DLD1 (cell line): ENCODE data around the gene IL1RAPL1.
"Not testable (repeated sequence)": the region's sequence is repeated elsewhere in the genome, so short reads cannot be mapped to it uniquely, and the experiment has no call there.

Experiments
- in situ Hi-C: cut with HindIII; loops from 2 replicates; pipeline ENCODE4 v1.10.0; 2017; ENCODE audit warnings: low sequenced_read_pairs

Gene IL1RAPL1

DNA sequence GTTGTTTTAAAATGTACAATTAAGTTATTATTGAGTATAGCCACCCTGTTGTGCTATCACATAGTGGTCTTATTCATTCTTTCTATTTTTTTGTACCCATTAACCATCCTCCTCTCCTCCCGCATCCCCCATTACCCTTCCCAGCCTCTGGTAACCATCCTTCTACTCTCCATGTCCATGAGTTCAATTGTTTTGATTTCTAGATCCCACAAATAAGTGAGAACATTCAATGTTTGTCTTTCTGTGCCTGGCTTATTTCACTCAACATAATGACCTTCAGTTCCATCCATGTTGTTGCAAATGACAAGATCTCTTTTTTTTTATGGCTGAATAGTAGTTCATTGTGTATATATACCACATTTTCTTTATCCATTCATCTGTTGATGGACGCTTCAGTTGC, 179.3 kb downstream of the IL1RAPL1 start:
- in situ Hi-C loops: not testable (repeated sequence)

DNA sequence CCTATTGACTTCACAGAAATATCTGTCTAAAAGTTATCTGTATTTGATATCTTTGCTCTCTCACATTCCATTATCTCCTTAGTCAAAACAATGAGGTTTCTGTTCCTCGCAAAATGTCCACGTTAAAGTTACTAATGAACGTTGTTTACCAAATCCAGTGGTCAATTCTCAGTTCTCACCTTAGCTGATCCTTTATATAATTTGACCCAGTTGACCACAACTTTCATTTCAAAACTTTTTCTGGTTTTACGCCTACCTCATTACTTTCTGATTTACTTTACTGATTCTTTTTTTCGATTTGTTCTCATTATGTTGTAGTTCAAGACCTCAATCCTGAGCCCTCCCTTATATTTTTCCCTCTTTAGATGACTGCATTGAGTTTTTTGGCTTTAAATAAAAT, 186.6 kb downstream of the IL1RAPL1 start:
- in situ Hi-C loops: no loop called here

DNA sequence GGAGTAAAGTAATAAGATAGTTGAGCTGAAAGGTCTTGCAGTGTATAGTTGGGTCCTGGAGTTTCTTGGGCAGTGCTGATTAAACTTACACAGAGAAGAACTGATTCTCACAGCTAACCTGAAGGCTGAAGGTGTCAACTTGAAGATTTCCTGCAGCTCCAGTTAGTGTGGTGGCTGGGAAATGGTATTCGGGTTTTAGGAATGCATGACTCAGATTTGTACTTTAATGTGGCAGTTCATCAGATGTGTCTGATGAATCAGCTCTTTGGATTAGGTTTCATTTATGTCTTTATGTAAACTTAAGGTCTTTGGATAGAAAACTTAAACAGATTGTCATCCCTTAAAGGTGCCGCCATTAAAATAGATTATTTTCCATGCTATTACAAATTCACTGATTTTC, 200.0 kb downstream of the IL1RAPL1 start:
- in situ Hi-C loops: no loop called here

DNA sequence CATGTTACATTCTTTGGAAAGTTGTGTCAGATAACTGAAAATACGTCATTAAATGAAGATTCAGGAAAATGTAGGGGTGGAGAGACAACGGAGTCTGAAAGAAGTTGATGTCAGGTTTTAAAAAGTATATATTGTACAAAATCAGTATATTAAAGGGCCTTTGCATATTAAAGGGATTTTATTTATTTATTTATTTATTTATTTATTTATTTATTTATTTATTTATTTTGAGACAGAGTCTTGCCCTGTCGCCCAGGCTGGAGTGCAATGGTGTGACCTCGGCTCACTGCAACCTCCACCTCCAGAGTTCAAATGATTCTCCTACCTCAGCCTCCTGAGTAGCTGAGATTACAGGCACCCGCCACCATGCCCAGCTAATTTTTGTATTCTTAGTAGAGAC, 213.4 kb downstream of the IL1RAPL1 start:
- in situ Hi-C loops: not testable (repeated sequence)

DNA sequence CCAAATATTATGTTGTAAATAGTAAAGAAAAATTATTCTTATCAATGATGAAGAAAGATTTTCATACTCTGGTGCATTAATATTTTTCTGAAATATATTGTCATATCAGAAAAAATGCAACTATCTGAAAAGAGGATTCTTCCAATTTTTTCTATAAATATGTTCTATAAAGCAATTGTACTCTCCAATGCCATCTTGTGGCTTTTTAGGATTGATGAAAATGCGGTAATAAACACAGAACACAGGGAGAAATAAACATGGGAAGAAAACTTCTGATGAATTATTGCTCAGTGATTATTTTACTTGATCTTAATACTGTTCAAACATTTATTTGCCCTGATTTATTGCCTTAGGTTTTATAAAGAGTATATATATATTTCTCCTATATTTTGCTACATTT, 215.4 kb downstream of the IL1RAPL1 start:
- in situ Hi-C loops: no loop called here

DNA sequence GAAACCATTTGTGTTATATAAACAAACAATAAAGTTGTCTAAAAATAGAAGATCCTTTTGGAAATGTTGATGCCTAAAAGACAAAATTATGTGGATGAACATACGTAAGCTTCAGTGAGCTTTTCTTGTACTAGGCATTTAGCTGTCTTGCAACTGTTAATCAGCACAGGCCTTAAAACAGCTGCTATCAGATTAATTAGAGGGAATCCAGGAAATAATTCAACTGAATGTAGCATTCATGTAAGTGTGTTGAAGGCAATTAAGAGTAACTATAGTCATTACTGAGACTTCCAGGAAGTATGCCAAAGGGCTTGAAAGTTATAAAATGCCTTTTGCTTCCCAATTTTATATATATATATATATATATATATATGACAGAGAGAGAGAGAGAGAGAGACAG, 248.7 kb downstream of the IL1RAPL1 start:
- in situ Hi-C loops: no loop called here

DNA sequence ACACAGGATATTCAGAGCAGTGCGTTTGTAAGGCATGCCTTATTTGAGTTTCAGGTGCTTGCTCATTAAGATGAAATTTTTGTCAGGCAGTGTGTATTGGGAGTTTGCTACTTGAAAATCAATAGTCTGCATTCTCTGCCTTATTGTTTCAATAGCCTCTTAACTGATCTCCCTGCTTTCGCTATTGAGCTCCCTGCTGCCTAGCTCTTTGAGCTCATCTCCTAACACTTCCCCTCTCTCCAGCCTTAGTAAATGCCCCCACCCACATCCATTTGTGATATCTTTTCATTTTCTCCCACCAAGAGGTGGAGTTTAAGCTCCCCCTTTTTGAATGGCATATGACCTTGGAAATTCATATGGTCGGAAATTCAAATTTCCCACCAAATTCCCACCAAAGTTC, 256.6 kb downstream of the IL1RAPL1 start:
- in situ Hi-C loops: no loop called here

DNA sequence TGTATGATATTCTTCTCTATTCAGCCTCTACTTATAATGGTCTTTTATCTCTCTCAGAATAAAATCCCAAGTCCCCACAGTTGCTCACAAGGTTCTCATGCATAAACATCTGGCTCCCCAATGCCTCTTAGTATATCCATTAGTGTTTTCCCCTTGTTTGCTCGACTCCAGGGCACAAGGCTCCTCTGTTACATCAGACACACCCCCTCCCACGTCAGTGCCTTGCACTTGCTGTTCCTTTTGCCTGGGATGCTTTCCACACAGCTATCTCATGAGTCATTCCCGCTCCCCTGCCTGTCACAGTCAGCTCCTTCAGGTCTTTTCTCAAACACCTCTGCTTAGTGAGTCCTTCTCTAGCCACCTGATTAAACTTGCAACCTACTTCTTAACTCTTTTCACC, 260.2 kb downstream of the IL1RAPL1 start:
- in situ Hi-C loops: no loop called here

DNA sequence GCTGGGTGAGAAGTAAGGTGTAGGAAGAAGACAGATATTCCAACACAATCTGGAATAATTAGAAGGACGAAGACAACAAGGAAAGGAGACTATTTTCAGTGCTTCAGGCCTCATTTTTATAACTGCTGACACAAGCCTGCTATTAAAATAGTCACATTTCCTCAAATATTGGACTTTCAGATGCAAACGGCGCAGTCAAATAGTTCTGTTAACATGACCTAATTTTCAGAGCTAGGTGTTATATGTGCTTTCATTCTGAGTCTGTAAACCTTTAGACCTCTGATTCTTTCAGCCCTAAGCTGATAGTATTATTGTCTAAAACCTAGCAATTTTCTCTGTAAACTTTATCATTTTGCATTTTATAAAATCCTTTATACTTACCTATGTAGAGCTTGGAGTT, 261.5 kb downstream of the IL1RAPL1 start:
- in situ Hi-C loops: no loop called here

DNA sequence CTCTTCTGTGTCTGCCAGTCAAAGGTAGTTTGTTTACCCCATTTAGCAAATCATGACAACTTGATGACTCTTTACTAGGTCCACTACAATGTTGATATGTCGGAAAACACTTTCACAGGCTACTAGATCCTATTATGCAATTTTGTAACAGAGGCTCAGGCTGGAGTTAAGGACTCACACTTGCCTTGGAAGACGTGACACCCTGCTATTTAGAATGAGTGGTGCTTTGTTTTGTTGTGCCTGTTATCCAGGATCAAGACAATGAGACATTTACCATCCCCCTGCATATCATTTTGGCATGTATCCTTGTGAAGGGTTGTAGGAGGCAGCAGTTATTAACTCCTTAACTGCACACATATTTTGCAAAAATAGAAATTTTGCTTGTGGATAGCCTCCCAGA, 263.7 kb downstream of the IL1RAPL1 start:
- in situ Hi-C loops: no loop called here

DNA sequence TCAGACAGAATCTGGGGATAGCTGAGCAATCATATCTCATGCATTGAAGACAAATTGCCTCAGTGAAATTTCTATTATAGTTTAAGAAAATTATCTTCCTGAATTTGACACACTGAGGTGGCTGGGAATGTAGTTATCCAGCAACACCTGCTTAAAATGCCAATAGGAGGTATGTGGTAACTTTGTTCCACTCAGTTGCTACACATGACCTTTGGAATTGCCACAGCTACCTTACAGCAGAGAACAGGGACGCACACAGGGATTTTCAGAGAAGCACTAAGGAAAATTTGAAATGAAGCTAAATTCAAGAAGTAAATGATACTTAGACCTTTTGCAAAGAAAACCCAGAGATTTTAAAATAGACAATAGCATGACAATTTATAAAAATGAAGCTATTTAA, 264.6 kb downstream of the IL1RAPL1 start:
- in situ Hi-C loops: no loop called here

DNA sequence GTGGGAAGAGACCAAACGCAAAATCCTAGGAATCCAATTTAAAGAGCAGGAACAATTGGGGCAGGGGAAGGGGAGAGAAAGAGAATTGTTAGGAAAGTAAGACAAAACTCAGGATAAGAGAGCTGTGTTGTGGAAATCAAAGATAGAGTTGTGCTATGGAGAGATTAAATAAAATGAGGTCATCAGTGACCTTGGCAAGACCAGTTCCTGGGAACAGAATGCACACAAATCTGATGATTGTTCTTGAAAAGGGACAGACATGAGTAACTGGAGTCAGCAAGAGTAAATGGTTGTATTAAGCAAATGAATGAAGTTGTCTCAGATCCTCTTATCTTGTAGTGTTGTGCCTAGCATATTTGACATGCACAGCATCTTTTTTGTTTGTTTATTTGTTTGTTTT, 267.4 kb downstream of the IL1RAPL1 start:
- in situ Hi-C loops: no loop called here

DNA sequence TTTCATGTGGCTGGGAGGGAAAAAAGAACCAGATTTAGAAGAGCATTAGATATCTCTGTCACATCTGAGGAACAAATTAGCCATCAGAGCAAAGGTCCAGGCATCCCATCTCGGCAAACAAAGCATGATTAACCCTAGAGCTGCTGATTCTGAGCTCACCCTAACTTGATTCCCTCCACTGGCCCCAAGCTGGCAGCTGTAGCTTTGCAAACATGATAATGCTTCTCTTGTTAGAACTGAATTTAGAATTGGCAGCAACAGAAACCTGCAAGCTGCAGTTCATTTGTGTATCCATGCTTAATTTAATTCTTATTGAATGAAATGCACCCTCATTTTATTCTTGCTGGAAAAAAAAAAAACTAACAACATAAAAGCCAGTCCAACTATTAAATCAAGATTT, 289.2 kb downstream of the IL1RAPL1 start:
- in situ Hi-C loops: no loop called here

DNA sequence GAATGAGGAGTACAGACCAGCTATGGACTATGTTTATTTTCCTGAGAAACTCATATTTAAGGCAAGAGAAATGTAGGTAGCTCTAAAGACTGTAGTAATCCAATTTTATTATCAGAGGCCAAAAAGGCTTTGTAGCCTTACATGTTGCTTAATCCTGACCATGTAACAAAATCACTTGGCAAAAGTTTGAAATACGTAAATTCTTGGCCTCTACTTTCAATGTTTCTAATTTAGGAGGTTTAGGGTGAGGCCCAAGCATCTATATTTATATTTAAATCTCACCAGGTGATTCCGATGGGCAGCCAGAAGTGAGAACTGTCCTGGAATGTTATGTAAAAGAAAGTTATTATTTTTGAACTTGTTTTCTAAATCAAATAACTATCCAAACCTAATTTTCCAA, 289.7 kb downstream of the IL1RAPL1 start:
- in situ Hi-C loops: no loop called here

DNA sequence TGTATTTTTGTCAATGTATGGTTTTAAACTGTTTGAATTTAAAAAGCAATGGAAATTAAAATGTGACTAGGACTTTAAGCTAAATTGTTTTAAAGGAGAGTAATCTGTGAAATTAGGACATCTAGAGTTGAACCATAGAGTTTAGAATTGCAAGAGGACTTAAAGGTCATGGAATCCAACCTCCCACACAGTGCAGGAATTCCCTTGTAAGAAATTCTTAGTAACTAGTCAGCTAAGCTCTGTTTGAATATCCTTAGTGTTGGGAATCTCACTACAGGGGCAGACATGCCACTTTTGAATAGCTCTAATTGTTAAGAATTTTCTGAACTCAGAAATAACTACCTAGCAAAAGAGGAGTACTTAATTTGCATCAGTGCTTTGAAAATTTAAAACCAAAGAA, 292.9 kb downstream of the IL1RAPL1 start:
- in situ Hi-C loops: no loop called here

DNA sequence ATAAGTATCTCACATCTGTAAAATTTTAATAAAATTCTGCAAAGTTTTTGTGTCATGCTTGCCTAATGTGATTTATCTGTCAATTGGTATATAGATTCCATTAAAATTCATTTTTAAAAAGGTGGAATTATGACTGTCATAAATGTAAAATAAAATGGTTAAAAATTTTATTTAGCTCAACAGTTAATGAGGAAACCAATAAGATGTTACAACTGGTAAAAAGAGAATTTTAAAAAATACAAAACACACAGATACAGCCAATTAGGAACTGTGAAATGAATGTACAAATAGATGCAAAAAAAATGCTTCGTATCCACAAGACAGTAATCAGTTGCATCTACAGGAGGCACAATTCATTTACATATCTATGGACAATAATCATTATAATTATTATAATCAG, 297.6 kb downstream of the IL1RAPL1 start:
- in situ Hi-C loops: no loop called here

DNA sequence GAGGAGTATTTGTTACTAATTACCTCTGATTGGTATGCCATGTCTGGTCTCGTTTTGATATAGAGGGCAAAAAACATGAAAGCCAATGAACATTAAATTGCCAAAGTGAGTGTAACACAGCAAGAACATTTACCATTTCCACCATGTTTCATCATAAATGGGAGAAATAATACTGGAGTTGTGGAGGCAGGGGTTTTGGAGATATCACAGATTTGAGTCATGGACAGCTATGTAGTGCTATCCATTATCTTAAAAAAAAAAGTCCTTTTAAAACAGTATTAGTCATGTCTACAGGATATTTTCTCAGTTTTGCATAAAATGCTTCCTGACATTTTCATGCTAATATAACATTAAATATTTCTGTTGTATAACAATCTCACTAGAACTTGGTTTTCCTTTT, 301.2 kb downstream of the IL1RAPL1 start:
- in situ Hi-C loops: no loop called here

DNA sequence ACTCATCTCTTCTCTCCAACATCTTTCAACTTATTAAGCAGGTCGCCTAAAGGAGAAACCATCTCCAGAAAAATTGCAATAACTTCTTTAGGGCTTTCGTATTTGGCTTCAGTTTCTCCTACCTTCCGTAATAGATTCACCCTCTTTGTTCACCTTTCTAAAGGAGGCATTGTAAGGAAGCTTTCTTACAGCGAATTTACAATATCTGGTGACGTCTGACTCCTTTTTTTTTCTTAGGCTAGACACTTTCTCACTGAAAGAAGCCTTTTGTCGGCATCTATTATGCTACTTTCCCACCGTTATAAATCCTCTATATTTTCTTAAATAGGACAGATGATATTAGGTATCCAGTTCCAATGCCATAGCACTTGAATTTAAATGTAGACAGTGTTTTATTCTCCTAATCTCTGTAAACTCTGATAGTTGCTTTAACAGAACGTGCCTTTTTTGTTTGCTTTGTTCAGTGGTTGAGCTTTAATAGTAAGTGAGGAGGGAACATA, 302.4 kb downstream of the IL1RAPL1 start:
- in situ Hi-C loops: no loop called here

DNA sequence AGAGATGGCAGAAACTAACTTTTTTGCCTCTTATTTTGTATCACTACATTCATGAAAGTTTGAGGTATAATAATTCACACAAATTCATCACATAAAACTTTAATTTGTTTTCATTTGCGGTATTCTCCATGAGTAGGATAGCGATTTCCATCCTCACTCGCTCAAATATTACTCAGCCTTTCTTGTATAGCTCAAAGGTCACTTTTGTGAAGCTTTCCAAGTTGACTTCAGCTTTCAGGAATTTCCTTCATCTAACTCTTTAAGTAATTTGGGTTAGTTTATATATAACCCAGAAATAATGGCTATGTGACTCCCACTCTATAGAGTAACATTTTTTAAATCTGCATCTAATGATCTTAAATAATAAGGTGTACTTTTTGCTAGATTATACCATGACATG, 314.4 kb downstream of the IL1RAPL1 start:
- in situ Hi-C loops: no loop called here

DNA sequence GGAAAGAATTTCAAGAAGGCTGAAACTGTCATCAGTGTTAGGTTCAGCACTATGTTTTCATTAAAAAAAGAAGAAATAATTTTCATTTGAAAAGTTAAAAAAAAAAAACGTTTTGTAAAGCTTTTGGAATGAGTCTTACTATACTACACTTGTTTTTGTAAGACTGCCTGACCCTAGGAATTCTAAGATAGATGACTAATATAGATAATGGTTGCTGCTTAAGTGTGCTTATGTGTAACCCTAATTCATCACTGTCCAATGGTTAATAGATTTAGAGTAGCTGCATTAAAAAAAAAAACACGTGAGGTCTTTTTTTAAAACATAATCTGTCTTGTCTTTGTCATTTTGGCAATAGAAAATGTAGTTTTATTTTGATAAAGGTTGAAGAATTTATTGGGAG, 323.2 kb downstream of the IL1RAPL1 start:
- in situ Hi-C loops: no loop called here

DNA sequence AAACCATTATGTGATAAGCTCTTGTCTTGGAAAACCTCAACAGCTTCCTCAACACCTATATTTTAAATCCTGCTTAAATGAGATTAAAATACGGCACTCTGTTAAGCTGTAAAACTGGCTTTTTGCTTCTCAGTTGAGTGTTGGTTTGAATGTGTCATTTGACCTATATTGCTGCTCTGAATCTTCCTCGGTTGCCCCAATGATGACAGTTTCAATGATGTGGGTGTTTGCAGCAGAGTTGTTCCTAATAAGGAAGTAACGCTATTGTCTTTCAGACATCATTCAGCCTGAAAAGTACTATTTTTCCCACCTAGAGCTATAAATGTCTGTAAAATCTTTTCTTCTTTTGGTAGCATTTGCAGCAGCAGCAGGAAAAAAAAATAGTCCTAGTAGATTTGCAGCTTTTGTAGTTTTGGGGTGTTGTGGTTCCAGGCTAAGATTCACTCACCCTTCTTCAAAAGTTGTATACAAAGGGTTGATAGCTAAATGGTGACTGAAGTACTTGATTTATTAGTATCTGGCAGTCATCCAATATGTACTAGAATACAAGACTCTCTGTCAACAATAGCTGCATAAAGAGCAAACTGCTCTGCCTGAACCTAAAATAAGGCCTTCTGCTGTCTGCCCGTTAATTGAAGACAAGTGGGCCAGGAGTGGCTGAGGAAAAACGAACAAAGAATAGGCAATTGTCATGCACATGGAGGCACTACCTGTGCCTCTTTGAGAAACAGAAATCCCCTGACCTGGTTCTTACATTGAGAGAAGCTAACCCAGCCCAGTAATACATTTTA, 333.1 kb downstream of the IL1RAPL1 start:
- in situ Hi-C loops: no loop called here

DNA sequence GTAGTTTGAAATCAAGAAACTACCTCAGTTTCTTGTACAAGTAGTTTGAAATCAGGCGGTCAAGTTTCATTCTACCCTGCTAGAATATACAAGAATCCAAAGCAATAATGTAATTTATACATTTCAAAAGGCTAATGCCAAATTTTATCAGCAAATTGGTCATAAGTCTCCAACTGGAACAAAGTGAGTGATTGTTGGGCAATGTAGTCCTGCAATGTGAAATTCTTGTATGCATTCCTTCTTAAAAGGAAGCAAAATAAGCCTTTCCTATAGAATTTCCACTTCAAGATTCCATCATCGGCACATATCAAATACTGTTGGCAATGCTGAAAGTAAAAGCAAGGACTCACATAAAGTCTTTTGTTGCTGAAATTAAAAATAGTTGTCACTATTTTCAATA, 334.9 kb downstream of the IL1RAPL1 start:
- in situ Hi-C loops: no loop called here

DNA sequence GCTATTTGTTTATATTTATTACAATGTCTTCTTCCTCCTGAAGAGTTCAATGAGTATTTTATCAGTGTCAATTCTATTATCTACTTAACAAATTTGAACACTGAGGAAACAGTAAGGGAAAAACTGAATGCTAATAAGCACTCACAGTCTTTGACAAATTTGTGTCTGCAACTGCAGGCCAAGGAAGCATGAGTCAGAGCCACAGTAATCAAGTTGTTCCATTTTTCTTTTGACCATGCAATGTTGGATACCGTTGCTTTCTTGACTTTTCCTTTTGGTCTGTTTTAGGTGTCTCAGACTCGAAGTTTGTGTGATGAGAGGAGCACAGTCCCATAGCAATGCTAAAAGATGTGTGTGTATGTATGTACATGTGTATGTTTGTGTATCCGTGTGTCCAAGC, 359.6 kb downstream of the IL1RAPL1 start:
- in situ Hi-C loops: no loop called here
